HG03432 (cell line): ENCODE results near the gene IFITM10.
A peak's percentile ranks its signal among the peaks of the same experiment; 100 is the strongest.

Experiments
- ATAC-seq: cut with Tn5 transposase; IDR thresholded peaks from one replicate; pipeline ENCODE4 v1.9.1; 2021; ENCODE audit warnings: mild to moderate bottlenecking, moderate library complexity; ENCODE audit not compliant: unreplicated experiment

The IFITM10 gene

DNA sequence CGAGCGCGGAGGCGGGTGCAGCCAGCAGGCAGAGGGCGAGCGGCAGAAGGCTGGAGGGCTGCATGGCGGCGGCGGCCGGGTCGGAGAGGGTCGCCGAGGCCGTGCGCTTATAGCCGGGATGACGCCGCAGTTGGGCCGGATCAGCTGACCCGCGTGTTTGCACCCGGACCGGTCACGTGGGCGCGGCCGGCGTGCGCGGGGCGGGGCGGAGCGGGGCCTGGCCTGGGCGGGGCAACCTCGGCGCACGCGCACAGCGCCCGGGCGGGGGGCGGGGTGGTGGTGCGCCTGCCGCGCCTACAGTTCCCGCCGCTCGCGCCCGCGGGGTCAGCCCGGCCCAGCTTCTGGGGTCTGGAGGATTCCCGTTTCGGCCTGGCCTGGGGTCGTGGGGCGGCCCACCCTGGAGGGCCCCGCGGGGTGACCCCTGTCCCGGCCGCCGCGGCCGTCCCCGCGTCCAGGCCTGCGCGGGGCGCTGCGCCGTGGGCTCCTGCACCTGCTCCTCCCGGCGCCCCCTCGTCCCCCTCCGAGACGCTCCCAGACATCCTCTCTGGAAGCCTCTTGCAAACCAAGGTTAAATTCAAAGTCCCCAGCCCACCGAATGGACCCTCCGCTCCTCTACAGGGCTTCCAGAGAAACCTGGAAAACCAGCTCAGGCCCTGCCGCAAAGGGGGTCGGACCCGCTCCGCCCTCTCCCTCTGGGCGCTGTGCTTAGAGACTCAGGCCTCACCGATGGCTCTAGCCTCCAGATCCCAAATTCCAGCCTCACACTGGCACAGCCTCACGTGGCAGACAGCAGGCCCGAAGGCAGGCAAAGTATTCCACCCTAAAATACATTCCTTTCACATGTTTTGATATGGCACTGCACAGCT is 13.6 kb upstream of the IFITM10 start, which contains the start of gene CTSD:
TSS of gene CTSD (minus strand) at position 132 of the 866 bp plus-strand sequence. CDS start at position 64, 68 bp downstream.
- peak; percentile 82 for ATAC-seq

DNA sequence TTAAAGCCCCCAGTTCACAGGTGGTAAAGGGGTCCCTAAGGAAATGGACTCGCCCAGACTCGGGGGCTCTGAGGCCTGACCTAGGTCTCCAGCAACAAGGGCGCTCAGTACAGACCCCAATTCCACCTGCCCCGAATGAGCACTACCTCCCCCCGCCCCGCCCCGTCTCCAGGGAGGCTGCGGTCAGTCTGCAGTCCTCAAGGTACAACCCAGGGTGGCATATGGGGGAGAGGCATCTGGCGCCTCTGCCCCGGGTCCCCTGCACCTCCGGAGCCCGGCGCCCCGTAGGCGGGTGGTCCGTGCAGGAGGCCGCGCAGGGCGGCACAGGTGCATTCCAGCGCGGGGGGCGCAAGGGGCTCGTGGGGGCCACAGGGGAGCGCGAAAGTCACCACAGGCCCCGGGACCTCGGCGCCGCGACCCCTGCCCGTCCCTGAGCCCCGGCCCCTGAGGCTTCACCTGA is 13.0 kb upstream of the IFITM10 start:
- ATAC-seq = peak; percentile 25

DNA sequence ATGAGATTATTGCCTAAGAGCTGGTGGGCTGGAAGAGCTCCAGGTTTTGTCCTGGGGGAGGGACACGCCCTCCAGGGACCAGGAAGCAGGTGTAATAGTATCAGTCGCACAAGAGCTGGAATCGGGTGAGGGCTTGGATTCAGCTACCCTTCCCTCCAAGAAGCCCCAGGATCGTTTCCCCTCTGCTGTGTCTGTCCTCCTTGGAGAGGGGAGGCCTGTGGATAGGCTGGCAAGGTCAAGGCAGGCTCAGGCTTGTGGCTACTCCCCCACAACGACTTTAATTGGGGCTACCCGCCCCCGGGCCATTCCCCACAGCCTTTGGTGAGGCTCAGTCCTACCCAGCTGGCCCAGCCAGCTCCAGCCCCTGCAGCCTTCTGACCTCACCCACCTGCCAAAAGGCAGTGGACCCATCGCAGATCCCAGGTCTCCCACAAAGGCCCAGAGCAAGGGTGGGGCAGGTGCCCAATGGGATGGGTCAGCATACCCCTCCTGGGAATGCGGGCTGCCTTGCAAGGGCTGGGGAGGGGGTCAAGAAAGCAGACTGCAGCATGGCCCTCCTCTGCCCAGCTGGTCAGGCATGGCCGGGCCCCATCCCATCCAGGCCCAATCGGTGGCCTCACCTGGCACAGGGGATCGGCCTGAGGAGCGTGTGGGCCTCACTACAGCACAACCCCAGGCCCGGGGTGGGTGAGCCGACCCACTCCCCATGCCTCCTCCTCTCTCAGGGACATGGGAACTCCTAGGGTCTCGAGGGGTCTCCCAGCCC is 12.3 kb upstream of the IFITM10 start:
- ATAC-seq = no peak

DNA sequence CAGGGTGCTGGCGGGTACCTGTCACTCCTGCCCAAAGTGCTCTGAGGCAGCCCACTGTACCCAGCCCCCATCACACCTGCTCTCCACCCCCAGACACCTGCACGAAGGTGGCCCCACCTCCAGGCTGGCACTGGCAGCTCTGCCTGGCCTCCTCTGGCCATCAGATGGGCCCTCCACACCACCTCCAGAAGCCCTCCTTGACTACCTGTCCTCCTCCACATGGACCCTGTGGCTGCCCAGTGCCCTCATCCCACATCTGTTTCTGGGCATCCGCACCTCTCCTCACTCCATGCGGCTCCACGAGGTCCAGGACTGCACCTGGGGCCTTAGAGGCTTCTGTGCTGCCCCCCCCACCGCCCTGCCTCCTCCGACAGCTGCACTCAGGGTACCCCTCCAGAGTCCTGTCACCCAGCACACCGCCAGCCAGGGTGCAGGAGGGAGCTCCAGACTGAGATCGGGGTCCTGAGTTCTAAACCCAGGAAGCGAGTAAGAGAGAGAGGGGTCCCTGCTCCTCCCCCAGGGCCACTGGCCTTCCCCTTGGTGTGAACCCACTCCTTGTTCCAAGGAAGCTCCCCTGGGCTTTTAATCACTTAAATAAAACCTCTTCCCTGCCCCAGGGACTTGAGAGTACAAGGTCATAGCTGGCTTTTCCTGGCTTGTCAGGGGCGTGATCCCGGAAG is 11.6 kb upstream of the IFITM10 start:
- ATAC-seq = no peak

DNA sequence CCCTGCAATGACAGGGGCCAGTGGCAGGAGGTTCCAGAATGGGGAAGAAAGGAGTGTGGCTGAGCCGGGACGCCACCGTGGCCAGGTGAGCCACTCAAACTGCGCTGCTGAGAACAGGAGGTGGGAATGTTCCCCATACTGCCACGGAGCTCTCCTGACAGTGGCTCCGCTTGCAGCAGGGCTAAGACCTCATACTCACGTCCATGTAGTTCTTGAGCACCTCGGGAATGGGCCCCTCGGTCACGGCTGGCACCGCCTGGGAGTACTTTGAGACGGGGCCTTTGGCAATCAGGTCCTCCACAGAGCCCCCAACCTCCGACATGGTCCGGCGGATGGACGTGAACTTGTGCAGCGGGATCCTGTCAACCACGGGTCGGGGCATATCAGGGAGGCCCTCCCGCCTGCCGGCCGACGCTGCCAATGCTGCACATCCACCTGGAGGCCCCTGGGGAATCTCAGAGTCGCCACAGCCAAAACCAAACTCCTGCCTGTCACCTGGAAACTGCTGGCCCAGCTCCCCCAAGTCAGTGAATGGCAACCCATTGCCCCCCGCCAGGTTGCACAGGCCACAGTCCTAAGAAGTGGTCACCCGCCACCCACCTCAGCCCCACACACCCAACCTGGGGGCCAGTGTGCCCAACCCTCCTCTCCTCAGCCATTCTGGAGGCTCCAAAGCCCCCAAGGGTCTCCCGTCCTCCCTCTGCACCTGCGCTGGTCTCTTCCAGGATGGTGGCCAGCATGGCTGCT is 10.9 kb upstream of the IFITM10 start:
- no peak for ATAC-seq

DNA sequence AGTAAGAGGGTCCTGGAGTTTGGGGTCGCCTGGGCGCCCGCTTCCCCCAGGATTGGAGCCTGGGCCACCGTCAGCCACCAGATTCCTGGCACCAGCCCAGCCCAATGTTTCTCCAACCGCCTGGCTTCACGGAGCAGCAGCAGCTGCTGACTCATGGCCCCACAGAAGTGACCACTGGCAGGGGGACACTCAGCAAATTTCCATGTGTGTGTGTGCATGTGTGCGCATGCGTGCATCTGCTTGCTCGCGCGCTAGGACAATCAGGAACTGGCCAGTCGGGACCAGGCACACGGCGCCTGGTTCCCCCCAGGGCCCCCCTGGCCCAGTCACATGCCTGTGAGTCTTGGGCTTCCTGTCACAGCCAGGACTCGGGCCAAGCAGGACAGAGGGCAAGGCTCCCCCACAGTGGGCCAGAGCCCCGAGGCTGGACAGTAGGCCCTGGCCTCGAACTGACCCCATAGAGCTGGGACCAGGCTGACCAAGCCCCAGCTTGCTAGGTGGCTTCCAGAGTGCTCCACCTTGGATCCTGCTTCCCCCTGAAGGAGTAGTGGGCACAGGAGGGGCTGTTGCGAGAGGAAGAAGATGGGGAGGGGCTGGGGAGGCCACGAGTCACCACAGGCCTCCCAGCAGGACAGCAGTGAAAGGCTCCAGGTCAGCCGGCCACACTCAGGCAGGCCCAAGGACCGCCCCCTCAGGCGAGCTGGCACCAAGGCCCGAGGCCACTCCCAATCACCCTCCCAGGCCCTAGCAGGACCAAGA is 10.1 kb upstream of the IFITM10 start:
- no peak for ATAC-seq

DNA sequence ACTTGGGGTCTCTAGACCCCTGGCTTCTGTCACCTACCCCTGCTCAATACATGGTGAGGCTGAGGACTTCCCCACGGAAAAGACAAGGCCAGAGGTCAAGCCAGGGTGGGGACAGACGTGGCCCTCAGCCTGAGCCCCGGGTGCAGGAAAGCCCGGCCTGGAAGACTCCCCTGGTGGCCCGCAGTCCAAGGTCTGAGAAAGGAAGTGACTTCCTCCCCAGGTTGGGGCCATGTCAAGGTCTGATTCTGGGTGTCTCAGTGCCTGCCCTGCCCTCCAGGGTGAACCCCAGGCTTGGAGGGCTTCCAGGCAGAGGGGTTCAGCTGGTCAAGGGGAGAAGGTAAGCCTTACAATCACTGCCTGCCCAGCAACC is 9.4 kb upstream of the IFITM10 start:
- no peak for ATAC-seq

DNA sequence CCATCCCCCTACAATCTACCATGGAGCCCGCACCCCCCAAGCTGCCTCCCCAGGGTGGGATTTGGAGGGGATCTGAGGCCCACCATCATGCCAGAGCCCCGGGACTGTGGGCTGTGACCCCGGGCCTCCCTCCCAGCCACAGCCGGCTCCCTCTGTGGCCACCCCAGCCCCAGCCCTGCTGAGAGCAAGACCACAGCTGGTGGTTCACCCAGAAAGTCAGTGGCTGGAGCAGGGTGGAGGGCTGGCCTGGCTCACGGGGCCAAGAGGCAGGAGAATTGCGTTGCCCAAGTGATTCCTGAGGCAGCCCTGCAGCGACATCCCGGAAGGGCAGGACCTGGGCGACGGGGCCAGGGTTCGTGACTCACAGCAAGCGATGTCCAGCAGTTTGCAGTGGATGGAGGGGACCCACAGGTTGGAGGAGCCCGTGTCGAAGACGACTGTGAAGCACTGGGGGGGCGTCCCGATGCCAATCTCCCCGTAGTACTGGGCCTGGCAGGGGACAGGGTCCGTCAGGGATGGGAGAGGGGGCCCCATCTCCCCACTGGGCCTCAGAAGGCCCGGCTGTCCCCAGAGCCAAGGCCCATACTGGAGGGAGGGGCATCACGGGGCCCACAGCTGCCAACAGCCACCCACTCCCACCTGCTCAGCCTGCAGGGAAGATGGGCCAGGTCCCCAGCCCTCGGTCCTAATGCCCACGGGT is 8.9 kb upstream of the IFITM10 start:
- ATAC-seq = no peak

DNA sequence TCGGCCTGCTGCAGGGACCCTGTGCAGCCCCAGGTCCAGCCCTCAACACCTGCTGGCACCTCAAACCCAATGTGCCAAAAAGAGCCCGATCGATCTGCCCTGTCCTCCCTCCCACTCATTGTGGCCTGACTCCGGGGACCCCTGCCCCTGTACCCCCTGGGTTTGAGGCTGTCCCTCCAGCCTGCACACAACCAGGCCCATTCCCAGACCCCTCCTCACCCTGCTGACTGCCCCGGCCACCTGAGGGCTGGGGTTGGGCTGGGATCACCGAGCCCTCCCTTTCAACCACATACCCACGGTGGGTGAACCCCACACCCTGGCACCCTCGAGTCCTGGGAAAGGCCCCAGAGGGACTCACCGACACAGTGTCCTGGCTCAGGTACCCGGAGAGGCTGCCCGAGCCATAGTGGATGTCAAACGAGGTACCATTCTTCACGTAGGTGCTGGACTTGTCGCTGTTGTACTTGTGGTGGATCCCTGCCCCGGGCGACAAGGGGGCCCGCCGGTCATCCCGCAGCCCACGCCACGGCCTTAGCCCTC is 8.3 kb upstream of the IFITM10 start:
- no peak for ATAC-seq

DNA sequence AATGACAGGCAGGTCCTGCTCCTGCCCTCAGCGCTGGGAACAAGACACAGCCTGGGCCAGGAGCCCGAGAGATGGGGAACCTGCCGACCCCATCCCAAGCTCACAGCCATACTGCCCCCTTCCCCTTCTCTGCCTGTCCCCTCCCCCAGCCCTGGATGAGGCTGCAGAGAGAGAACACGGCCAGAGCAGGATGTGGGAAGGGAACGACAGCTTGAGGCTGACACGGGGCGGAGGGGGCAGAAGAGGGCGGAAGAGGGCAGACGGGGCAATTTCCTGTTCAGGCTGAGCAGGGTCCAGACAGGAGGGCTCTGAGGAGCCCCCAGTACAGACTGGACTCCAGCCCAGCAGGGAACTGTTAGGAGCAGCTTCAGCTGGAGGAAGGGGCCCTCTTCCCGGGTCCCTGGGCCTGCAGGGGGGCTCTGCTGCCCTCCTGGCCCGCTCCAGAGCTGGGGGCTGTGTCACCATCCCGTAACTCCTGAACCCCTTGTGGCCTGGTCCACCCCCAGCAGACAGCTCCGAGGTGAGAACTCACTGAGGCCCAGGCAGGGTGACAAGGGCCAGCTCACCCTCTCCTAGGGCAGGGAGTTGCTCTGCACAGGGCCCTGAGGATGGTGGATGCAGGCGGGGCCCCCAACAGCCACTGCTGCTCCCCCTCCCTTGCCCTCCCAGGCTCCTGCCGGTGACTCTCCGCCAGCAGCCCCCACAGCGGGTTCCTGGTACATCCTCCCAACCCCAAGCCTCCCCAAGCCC is 7.6 kb upstream of the IFITM10 start:
- no peak for ATAC-seq

DNA sequence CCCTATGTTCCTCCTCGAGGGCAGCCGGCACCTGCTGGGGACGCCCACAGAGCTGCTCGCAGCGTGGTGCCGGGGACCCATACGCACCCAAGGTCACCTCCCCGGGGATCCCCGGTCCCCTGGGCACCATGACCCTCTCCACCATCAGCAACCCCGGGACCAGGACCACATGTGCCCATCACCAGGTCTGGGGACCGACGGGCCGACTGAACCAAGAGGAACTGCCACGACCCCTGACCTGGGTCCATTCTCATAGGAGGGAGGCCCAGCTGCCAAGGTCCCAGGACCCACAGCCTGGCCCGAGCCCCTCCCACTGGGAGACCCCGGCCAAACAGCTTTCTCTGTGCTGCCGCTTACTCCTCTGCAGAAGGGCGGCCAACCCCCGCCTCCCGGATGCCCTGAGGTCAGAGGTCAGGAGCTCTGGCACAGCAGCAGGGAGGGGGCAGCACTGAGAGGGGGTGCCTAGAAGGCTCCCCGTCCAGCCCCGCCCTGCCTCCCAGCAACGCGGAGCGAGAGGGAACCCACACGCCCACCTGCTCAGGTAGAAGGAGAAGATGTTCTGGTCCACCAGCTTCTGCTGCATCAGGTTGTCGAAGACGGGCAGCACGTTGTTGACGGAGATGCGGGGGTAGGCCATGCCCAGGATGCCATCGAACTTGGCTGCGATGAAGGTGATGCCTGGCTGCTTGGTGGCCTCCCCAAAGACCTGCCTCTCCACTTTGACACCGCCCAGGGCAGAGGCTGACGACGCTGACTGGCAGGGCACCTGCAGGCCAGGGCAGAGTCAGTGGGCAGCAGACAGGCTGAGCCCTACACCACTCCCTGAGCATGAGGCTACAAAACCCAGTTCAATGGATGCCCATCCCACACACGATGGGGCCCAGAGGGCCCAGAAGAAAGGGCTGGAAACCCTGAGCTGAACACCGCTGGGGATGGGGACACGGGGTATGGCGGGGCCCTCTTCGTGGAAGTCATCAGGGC is 6.7 kb upstream of the IFITM10 start:
- no peak for ATAC-seq

DNA sequence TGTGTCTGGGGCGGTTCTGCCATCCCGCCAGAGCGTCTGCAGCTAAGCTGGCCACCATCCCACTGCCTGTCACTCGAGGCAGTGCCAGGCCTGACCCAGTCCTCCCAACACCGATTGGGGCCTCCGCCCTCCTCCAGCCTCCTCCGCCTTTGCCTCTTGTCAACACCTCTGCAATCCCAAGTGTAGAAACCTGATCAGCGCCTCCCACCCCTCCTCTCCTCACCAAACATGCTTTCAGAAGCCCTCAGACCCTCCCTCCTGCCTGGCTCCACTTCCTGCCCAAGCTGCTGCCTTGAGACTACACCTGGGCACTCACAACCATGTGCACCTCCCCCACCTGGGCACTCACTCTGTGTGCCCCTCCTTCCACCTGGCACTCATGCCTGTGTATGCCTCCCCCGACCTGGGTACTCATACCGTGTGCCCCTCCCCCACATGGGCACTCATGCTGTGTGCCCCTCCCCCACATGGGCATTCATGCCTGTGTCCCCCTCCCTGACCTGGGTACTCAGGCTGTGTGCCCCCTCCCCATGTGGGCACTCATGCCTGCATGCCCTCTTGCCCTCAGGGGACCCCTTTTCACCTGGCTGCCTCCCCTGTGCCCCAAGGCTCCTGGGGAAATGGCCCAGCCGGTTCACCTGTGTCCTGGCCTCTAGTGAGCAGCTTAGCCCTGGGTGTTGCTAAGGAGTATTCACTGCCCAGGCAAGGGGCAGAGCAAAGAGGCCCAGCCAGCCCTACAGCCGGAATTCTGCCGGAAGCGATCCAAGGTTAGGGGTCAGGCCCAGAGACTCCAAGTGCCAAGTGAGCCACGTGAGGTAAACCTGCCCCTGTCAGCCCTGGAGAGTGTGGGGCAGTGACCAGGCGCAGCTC is 5.5 kb upstream of the IFITM10 start:
- no peak for ATAC-seq

DNA sequence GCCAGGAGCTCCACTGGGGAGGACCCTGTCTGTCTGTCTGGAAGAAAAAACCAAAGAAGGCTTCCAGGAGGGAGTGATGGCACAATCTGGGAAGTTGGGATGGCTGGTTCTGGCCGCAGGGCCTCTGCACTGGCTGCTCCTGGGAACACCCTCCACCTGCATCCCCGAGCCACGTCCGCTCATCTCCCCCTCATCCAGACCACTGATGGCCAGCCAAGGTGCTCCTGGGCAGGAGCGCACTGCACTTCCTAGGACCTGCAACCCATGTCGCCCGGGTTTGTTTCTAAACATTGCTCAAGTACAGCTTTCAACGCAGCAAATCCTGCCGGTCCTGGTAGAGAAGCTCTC is 4.9 kb upstream of the IFITM10 start:
- ATAC-seq = no peak

DNA sequence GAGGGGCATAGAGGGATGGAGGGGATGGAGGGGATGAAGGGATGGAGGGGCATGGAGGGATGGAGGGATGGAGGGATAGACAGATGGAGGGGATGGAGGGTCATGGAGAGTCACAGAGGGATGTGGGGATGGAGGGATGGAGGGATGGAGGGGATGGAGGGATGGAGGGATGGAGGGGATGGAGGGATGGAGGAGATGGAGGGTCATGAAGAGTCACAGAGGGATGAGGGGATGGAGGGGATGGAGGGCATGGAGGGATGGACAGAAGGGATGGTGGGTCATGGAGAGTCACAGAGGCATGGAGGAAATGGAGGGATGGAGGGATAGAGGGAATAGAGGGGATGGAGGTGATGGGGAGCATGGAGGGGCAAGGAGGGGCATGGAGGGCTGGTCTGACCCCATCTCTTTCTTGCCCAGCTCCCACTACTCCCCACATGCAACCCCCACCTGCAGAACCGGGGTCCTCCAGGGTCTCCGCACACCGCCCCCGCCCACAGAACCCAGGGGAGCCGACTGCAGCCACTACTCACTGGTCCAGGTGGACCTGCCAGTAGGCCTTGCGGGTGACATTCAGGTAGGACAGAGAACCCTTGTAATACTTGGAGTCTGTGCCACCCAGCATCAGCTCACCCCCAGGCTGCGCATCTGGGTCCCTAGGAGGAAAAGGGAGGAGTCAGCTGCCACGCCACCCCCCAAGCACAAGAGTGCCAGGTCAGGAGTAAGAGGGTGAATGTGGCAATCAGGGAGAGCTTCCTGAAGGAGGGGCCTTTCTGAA is 4.2 kb upstream of the IFITM10 start:
- ATAC-seq = no peak

DNA sequence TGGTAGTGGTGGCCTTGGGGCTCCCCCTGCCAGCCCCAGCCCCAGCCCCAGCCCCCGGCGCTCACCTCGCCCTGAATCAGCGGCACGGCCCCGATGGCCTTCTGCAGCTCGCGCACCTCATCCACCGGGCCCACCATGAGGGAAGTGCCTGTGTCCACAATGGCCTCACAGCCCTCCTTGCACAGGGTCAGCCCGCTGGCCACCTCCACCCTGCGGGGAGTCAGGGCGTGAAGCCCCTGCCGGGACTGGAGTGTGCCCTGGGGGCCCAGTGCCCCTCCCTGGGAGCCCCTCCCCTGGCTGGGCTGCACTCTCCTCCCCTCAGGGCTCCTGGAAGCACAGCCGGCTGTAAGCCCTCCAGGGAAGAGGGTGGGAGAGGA is 3.5 kb upstream of the IFITM10 start:
- ATAC-seq = no peak
